ENCODE data around the gene CCDC134. TPM values are rescaled to one million over a fixed set of nuclear protein-coding genes. Genes with fewer than 3 reads are reported as not detected.

The CCDC134 gene
- total RNA-seq, 1 donor from 2014 or later, result 5.9 TPM

GRCh38 chr22:41836551-41836950, 36.1 kb downstream of the CCDC134 start:
- no peak for DNase-seq
- intact Hi-C loops (cut with micrococcal nuclease), result no loop called here
- no peak for ATAC-seq

DNA sequence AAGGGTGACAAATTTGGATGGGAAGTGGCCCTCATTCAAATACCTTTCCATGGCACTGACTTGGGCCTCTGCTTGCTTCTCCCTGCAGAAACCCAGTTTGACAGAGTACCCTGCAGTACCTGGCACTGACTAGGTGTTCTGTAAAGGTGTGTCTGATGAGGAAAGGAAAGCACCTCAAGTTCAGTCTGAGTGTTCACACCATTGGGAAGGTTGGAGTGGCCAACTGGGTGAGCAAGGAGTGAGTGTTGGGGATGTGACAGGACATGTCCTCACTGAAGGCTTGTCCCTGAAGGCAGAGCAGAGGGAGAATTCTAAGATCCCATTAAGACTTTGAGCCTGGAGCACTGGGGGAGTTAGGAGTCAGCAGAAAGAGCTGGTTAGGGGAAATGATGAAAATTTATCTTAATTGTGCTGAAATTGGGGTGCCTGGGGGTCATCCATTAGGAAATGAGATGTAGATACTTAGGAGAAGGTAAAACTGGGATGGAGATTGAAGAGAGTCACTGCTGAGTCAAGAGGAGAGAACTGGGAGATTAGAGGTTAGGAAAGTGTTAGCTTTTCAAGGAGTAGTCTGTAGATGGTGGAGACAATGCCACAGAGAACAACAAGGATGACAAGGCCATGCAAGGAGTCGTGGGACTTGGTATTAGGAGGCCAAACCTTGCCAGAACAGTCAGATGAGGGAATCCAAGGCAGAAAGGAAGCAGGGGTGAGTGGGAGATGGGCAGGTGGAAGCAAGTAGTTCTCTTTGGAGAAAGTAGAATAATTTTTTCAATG, 38.6 kb downstream of the CCDC134 start:
- DNase-seq (no peak), ATAC-seq (no peak)
- intact Hi-C loops (cut with micrococcal nuclease), result no loop called here

- intact Hi-C loops (cut with micrococcal nuclease), result no loop called here
- ATAC-seq, result no peak
Observed at GRCh38 chr22:41840216-41840615, 39.7 kb downstream of the CCDC134 start.

DNA sequence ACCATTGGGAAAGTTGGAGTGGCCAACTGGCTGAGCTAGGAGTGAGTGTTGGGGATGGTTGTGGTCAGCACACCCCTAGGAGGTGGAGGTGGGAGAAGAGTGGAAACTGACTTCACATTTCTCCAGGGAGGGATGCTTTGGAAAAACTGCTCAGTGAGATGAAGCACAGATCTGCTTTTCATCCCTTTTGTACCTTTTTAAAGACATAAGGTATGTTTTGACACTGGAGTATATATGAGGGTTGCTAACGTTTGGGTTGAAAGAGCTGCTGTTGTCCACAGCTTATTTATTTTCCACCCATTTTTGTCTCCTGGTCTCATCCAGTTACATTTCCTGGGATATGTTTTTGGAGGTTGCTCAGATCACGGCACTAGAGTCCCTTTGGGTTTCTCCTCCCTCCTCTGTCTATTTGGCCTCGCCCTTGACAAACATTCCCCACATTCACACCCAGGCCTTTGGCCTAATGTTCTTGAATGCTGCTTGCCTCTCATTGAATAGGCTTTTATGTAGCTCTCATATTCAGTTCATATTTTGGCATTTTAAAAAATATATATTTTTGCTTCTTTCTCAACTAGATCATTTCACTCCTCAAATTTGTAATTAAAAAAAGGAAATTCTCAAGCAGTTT, 40.7 kb downstream of the CCDC134 start:
- no peak for DNase-seq
- intact Hi-C loops (cut with micrococcal nuclease), result no loop called here
- peak; percentile 50 for ATAC-seq

More at GRCh38 chr22:41840216-41840615, 39.7 kb downstream of the CCDC134 start:
- DNase-seq, result no peak

GRCh38 chr22:41842996-41843970, 42.8 kb downstream of the CCDC134 start:
- intact Hi-C loops (cut with micrococcal nuclease), result no loop called here
- ATAC-seq, result no peak

GRCh38 chr22:41844036-41844435, 43.6 kb downstream of the CCDC134 start:
- ATAC-seq (no peak), DNase-seq (no peak)
- intact Hi-C loops (cut with micrococcal nuclease), result no loop called here

More at GRCh38 chr22:41842996-41843970, 42.8 kb downstream of the CCDC134 start:
- no peak for DNase-seq

- ATAC-seq, result no peak
Observed at GRCh38 chr22:41844513-41844912, 44.0 kb downstream of the CCDC134 start.

DNA sequence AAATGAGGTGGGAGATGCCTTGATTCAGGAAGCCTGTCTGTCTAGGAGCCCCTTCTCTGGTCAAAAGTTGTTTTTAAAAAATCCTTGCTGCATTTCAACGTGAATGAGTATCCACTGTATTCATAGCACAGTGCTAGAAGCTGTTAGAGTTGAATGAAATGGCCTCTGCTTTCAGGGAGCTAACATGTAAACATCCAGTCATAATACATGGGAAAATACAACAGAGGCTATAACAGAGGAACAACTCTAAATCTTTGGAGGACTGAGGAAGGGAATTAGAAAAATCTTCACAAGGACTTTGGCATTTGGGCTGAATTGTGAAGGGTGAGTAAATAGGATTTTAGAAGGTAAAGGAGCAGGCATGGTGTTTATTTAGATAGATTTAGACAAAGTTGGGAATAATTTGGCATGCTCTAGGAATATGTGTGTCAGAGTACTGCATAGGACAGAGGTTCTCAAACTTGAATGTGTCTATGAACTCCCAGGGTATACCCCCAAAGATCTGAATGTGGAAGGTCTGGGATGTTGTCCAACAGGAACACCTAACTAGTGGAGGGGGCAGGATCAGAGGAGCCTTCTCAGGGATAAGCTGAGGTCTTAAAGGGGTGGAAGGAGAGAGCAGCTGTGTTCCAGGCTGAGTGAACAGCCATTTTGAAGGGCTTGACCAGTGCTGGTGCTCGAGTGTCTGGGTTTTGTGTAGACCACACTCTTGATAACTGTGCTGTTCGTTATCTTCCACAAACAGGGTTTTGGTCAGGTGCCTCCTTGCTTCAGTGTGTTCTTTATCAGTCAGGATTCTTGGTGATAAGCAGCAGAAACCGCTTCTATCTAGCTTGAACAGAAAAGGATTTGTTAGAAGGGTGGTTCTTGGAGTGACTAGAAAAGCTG, 45.1 kb downstream of the CCDC134 start:
- ATAC-seq (peak; percentile 12), DNase-seq (no peak)
- intact Hi-C loops (cut with micrococcal nuclease), result no loop called here

More at GRCh38 chr22:41844513-41844912, 44.0 kb downstream of the CCDC134 start:
- intact Hi-C loops (cut with micrococcal nuclease), result no loop called here
- no peak for DNase-seq

DNA sequence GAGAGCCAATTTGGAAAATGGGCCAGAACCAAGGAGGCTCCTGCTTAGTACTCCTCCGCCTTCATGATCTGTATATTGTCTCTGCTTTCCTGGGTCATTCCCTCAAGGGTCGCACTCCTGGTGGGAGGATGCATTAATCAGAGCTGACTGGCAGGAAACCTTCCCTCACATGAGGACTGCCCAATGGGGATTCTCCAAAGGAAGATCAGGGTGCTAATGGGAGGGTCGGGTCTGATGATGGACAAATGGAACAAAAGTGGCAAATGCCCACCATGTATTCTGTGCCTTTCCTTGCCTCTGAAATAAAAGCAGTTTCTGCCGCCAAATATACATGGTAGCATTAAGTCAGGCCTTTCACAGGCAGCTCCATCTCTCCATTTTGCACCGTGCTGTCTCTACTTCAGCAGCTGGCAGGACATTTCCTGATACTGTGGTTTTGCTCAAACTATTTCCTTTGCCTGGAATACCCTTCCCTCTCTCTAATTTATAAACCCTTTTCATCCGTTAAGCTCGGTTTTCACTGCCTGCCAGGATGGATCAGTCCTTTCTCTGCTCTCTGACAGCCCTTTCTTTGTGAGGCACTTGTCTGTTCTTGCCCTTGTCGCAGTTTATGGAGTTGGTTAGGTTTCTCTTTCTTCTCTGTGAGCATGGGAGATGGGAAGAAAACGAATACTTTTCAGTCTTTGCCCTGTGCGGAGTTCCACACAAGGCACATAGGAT, 45.9 kb downstream of the CCDC134 start:
- DNase-seq (no peak), ATAC-seq (no peak)
- intact Hi-C loops (cut with micrococcal nuclease), result no loop called here

DNA sequence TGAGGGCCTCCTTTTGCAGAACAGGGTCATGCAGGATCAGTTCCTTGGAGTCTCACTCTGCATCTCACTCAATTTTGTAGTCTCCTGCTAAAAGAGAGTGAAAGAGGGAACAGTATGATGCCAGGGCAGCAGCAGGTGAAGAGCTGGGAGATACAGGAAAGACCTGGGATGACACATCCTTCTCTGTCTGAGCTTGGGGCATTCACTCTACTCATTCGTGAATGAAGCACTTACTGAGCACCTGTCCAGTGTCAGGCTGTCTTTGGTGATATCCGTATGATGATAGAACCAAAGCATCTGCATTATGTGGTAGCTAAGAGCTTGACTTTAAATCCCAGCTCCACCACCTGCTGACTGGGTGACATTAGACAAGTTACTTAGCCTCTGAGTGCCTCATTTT, 46.8 kb downstream of the CCDC134 start:
- no peak for ATAC-seq
- intact Hi-C loops (cut with micrococcal nuclease), result no loop called here

GRCh38 chr22:41848468-41848867, 48.0 kb downstream of the CCDC134 start:
- intact Hi-C loops (cut with micrococcal nuclease), result no loop called here
- DNase-seq (no peak), ATAC-seq (peak; percentile 64)

More for the DNA sequence above, 46.8 kb downstream of the CCDC134 start:
- DNase-seq, result no peak

DNA sequence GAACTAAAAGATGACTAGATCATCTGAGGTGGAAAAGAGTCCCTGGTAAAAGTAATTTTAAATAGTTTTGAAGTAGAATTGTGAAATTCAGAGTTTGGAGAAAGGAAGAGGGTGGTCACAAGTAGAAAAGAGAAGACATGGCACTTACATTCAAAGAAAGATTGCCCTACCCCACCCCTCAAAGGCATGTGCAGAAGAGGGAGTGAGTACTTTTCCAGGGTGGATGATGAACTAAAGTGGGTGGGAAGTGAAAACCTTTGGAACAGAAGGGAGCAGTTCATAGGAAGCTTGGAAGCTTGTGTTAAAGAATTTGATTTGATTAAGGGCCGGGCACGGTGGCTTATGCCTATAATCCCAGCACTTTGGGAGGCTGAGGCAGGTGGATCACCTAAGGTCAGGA, 56.0 kb downstream of the CCDC134 start:
- no peak for DNase-seq
- intact Hi-C loops (cut with micrococcal nuclease), result no loop called here
- no peak for ATAC-seq

DNA sequence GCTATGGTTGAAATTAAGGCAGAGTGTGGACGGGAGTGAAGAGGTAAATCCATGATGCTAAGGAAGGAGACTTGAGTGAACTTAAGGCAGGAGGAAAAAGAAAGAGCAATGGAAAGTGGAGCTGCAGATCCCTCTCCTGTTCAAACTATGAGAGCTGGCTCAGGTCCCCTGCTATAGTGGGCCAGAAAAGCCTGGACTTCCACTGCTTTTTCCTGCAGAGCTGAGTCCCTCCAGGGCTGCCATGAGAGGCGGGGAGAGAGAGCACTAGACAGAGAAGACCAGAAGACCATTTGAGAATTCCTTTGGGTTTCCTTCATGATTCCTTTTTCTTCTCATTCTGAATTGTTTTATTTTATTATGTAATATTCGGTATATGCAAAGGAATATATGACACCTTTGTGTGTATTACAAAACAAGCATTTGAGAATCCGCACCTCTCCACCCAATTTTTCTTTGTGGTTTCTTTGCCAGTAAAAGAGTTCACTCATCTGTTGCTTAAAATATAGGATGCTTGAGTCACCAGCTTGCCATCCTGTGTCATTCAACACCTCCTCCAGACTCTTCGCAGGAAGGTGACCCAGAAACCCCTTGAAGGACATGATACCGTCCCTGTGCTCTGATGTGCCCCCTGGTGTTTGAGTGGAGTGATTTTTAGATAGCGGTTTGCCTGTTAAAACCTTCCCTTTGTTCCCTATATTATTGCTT, 56.8 kb downstream of the CCDC134 start:
- ATAC-seq, result peak; percentile 75
- intact Hi-C loops (cut with micrococcal nuclease), result no loop called here
- no peak for DNase-seq

DNA sequence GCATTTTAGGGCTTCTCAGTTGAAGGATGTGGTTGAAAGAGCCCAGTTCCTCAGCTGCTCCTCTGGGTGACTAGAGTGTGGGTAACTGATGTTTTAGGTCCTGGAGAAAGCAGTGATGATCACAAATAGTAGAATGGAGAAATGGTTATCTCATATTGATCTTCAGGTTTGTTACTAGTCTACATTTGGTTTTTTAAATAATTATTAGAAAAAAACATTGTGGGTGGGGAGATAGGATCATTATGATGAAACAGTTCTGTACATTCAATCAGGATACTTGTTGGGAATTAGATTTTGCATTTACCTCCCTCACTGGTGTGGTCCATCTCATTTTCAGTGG, 57.4 kb downstream of the CCDC134 start:
- intact Hi-C loops (cut with micrococcal nuclease), result no loop called here
- ATAC-seq (no peak), DNase-seq (no peak)

DNA sequence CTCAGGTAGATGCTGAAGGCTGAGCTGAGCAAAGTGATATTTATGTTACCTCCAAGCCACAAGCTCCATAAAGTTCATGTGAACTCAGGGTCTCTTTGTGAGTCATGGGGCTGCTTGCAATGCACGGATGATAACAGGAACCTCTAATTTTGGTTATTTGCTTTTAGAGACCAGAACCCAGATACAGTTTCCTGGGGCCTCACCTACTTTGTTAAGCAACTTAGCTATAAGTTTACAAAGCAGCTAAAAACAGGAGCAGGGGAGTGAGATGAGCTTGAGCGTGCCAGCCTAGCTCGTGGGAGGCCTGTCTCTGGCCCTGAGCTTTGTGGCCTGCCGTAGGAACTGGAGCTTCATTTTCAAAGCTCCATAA, 61.7 kb downstream of the CCDC134 start:
- intact Hi-C loops (cut with micrococcal nuclease), result no loop called here
- ATAC-seq (peak; percentile 18), DNase-seq (no peak)

DNA sequence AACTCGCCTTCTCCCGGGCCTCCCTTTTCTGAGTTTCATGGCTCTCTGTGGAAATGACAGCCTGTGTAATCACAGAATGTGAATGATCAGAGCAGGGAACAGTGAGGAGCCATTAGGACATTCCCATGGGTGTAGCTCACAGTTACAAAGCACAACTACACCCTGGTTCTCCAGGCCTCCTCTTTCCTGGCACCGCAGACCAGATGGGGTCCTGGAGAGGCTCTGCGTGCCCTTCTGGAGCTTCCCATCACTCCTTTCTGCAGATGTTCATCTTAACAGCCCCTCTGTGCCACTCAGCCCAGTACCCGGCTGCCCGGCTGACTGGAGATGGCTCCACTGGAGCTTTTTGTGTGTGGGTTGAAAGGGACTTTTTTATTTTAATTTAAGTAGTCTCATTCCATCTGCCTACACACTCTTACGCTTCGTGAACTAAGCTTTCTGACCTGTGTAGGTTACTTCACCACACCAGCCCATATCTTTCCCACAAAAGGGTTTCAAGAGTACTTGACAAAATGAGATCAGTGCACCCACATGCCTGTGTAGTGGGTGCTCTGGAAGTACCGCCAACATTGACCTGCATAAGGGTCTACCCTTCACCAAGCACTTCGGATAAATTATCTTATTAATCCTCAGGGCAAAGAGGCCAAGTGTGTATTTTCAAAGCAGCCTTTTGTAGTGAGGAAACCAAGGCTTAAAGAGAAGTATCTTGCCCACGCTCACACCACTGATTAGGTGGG, 62.2 kb downstream of the CCDC134 start:
- intact Hi-C loops (cut with micrococcal nuclease), result no loop called here
- ATAC-seq (peak; percentile 48), DNase-seq (no peak)

GRCh38 chr22:41863472-41863871, 63.0 kb downstream of the CCDC134 start:
- intact Hi-C loops (cut with micrococcal nuclease), result no loop called here
- ATAC-seq (no peak), DNase-seq (no peak)

Measured in left ventricle myocardium superior (tissue), 1 donor.